Endodermal cell (in vitro differentiated cells): ENCODE measurements around the gene ZNF839. TPM values are rescaled to one million over a fixed set of nuclear protein-coding genes. Genes with fewer than 3 reads are reported as not detected.
A peak's percentile ranks its signal among the peaks of the same experiment; 100 is the strongest.
"Not testable (repeated sequence)": the region's sequence is repeated elsewhere in the genome, so short reads cannot be mapped to it uniquely, and the experiment has no call there.

Experiments used
- DNase-seq: peaks from one replicate; pipeline ENCODE4 v3.0.0-alpha.2; 2017
- H3K27ac ChIP-seq: 2 replicates; pipeline ENCODE4 v1.5.1; 2013; ENCODE audit warnings: mild to moderate bottlenecking, low read depth, low read length, moderate library complexity
- H3K27me3 ChIP-seq: 2 replicates; pipeline ENCODE4 v1.6.1; 2013; ENCODE audit warnings: mild to moderate bottlenecking, low read length, moderate library complexity; ENCODE audit not compliant: insufficient read depth, control insufficient read depth, poor library complexity, severe bottlenecking
- H3K36me3 ChIP-seq: 2 replicates; pipeline ENCODE4 v1.7.0; 2013; ENCODE audit warnings: mild to moderate bottlenecking, low read length, moderate library complexity; ENCODE audit not compliant: control insufficient read depth, insufficient read depth
- H3K4me1 ChIP-seq: one replicate; pipeline ENCODE4 v1.7.0; 2013; ENCODE audit warnings: low read length; ENCODE audit not compliant: control insufficient read depth, insufficient read depth
- H3K4me3 ChIP-seq: 2 replicates; pipeline ENCODE4 v1.5.1; 2013; ENCODE audit warnings: mild to moderate bottlenecking, low read length, moderate library complexity
- H3K9ac ChIP-seq: 2 replicates; pipeline ENCODE4 v1.6.1; 2013; ENCODE audit warnings: mild to moderate bottlenecking, low read length, moderate library complexity; ENCODE audit not compliant: poor library complexity, severe bottlenecking; ENCODE audit errors: extremely low read depth
- H3K9me3 ChIP-seq: 2 replicates; pipeline ENCODE4 v1.6.1; 2013; ENCODE audit warnings: mild to moderate bottlenecking, low read length, moderate library complexity; ENCODE audit not compliant: control insufficient read depth
- H3K27ac Mint-ChIP-seq: 2 replicates; pipeline ENCODE4 v1.8.0; 2020; ENCODE audit warnings: mixed read lengths
- H3K27me3 Mint-ChIP-seq: 2 replicates; pipeline ENCODE4 v1.8.0; 2021; ENCODE audit warnings: mild to moderate bottlenecking, mixed read lengths; ENCODE audit not compliant: insufficient read depth
- H3K36me3 Mint-ChIP-seq: 2 replicates; pipeline ENCODE4 v1.8.0; 2020; ENCODE audit warnings: low read depth, mixed read lengths
- H3K4me1 Mint-ChIP-seq: 2 replicates; pipeline ENCODE4 v1.8.0; 2020; ENCODE audit warnings: mixed read lengths
- H3K4me3 Mint-ChIP-seq: 2 replicates; pipeline ENCODE4 v1.8.0; 2020; ENCODE audit warnings: mild to moderate bottlenecking, moderate library complexity, mixed read lengths
- H3K9me3 Mint-ChIP-seq: 2 replicates; pipeline ENCODE4 v1.8.0; 2020; ENCODE audit warnings: mild to moderate bottlenecking, mixed read lengths
- CTCF ChIP-seq: fragments of 200-600 bp; sonication (generic); conservative IDR thresholded peaks from 2 replicates; pipeline ENCODE4 v1.5.0; 2021; ENCODE audit warnings: antibody characterized with exemption, mild to moderate bottlenecking
- WGBS, 2 experiments: methylation state at CpG; one replicate each; pipeline versions ENCODE4 v1.1.5 to v1.1.7; 2013; ENCODE audit warnings: missing lambda C conversion rate in 2 of 2, mixed read lengths in 1 of 2; ENCODE audit not compliant: insufficient coverage in 1 of 2, insufficient read length in 1 of 2; 5-methylcytosine and 5-hydroxymethylcytosine counted together
- total RNA-seq, 2 donors: library from RNA; stranded (reverse); fragmentation: NEBNext Ultra II Directional in 1 of 2; extraction: Animal tissue kit (Norgen Biotek cat#: 25700) in 1 of 2; gene quantifications; 2 replicates in 1 of 2; 3 replicates in 1 of 2; pipeline ENCODE4 v1.2.1, GENCODE V29; 2021

ZNF839 gene
- total RNA-seq, 2 donors from 2014 or later = 16.5 to 19.1 TPM

- Mint-ChIP-seq H3K27ac (no peak overlapping the region), H3K9me3 (no peaks in the 10 kb centered on the region), H3K27me3 (no peaks in the 10 kb centered on the region), H3K36me3 (peaks cover 17% of the 10 kb centered on the region), H3K4me3 (no peak overlapping the region), H3K4me1 (peaks cover 2% of the 10 kb centered on the region)
- Histone ChIP-seq H3K9me3 (no peaks in the 10 kb centered on the region), H3K27me3 (no peaks in the 10 kb centered on the region), H3K27ac (no peak overlapping the region), H3K4me1 (no peaks in the 10 kb centered on the region), H3K36me3 (peaks cover 35% of the 10 kb centered on the region), H3K4me3 (no peak overlapping the region), H3K9ac (no peak overlapping the region)
- no peak for TF ChIP-seq CTCF
- no peak for DNase-seq
- 94 to 95% methylated on average over 14 of the region's 14 CpGs for WGBS, 2 experiments
These were observed 7.0 kb downstream of the ZNF839 start for GRCh38 chr14:102326583-102326982.

- not testable (repeated sequence) for H3K27ac ChIP-seq, H3K9me3 Mint-ChIP-seq, H3K9ac ChIP-seq, H3K4me3 Mint-ChIP-seq, H3K4me1 Mint-ChIP-seq, H3K27me3 ChIP-seq, H3K27me3 Mint-ChIP-seq, H3K9me3 ChIP-seq, H3K27ac Mint-ChIP-seq, H3K4me3 ChIP-seq, DNase-seq, H3K4me1 ChIP-seq
- 94 to 95% methylated on average over 6 of the region's 6 CpGs for WGBS, 2 experiments
- H3K36me3 Mint-ChIP-seq = peaks cover 34% of the 10 kb centered on the region
- H3K36me3 ChIP-seq = peaks cover 36% of the 10 kb centered on the region
These were observed 9.8 kb downstream of the ZNF839 start for GRCh38 chr14:102329381-102329780.

- no peaks in the 10 kb centered on the region for H3K9me3 ChIP-seq
- no peak overlapping the region for H3K4me3 ChIP-seq
- TF ChIP-seq CTCF = no peak
- 97 to 100% methylated on average over 3 to 6 of the region's 8 CpGs for WGBS, 2 experiments
- peaks cover 38% of the 10 kb centered on the region for H3K36me3 ChIP-seq
- DNase-seq = no peak
- Mint-ChIP-seq H3K27ac (no peak overlapping the region), H3K27me3 (no peaks in the 10 kb centered on the region), H3K4me3 (no peak overlapping the region), H3K9me3 (no peaks in the 10 kb centered on the region), H3K4me1 (no peaks in the 10 kb centered on the region), H3K36me3 (peaks cover 45% of the 10 kb centered on the region)
- H3K9ac ChIP-seq = no peak overlapping the region
- no peaks in the 10 kb centered on the region for H3K4me1 ChIP-seq
- no peak overlapping the region for H3K27ac ChIP-seq
- no peaks in the 10 kb centered on the region for H3K27me3 ChIP-seq
These were observed 11.3 kb downstream of the ZNF839 start for GRCh38 chr14:102330806-102331205.

- H3K4me3 Mint-ChIP-seq = no peak overlapping the region
- WGBS, 2 experiments = 93 to 97% methylated on average over 7 of the region's 7 CpGs
- H3K36me3 Mint-ChIP-seq = peaks cover 58% of the 10 kb centered on the region
- H3K4me1 ChIP-seq = no peaks in the 10 kb centered on the region
- peak overlapping the region; percentile 64 for H3K27ac Mint-ChIP-seq
- no peak for TF ChIP-seq CTCF
- no peaks in the 10 kb centered on the region for H3K4me1 Mint-ChIP-seq
- H3K27me3 ChIP-seq = no peaks in the 10 kb centered on the region
- H3K9ac ChIP-seq = no peak overlapping the region
- no peaks in the 10 kb centered on the region for H3K9me3 ChIP-seq
- no peaks in the 10 kb centered on the region for H3K9me3 Mint-ChIP-seq
- H3K4me3 ChIP-seq = no peak overlapping the region
- no peaks in the 10 kb centered on the region for H3K27me3 Mint-ChIP-seq
- H3K27ac ChIP-seq = no peak overlapping the region
- peaks cover 47% of the 10 kb centered on the region for H3K36me3 ChIP-seq
- no peak for DNase-seq
These were observed 13.8 kb downstream of the ZNF839 start for GRCh38 chr14:102333390-102333789.
